A673 (cell line): ENCODE measurements around the gene SLC16A10. TPM values are rescaled to one million over a fixed set of nuclear protein-coding genes. Genes with fewer than 3 reads are reported as not detected.
"Not testable (repeated sequence)": the region's sequence is repeated elsewhere in the genome, so short reads cannot be mapped to it uniquely, and the experiment has no call there.

Experiments
- BruUV-seq: library from RNA; stranded (reverse); fragments of 400-500 nt; replicated peaks from 2 replicates; lab custom pipeline; 2021; lab: Mats Ljungman, UMichigan
- CTCF ChIA-PET: fragments of 300-600 bp; sonication (Branson Sonifier 250); formaldehyde crosslinking; loops from one replicate; lab custom pipeline; 2022; ENCODE audit warnings: antibody characterized with exemption; lab: Charles Lee
- POLR2A ChIA-PET: fragments of 300-600 bp; sonication (Branson Sonifier 250); formaldehyde crosslinking; loops from one replicate; lab custom pipeline; 2022; ENCODE audit warnings: antibody characterized with exemption; ENCODE audit not compliant: low non-redundant PET; lab: Charles Lee
- DNase-seq: peaks from one replicate; pipeline ENCODE4 v3.0.0-alpha.2; 2015; ENCODE audit warnings: low spot score
- H3K27ac ChIP-seq: fragments of 200-600 bp; sonication (generic); 2 replicates; pipeline ENCODE4 v1.5.1; 2016; ENCODE audit warnings: mixed run types, low read depth, mild to moderate bottlenecking, mixed read lengths, antibody characterized with exemption, low read length; ENCODE audit not compliant: poor library complexity, severe bottlenecking
- H3K27me3 ChIP-seq: fragments of 200-600 bp; sonication (generic); replicated peaks from 2 replicates; pipeline ENCODE4 v1.6.1; 2017; ENCODE audit warnings: mixed run types, low read depth, mild to moderate bottlenecking, mixed read lengths, antibody characterized with exemption, low read length; ENCODE audit not compliant: insufficient read depth, poor library complexity
- H3K36me3 ChIP-seq: fragments of 200-600 bp; sonication (generic); 2 replicates; pipeline ENCODE4 v1.6.1; 2016; ENCODE audit warnings: mixed run types, mild to moderate bottlenecking, mixed read lengths, antibody characterized with exemption, low read length; ENCODE audit not compliant: insufficient read depth, poor library complexity, severe bottlenecking
- H3K4me1 ChIP-seq: fragments of 200-600 bp; sonication (generic); 2 replicates; pipeline ENCODE4 v1.6.1; 2017; ENCODE audit warnings: mixed run types, mild to moderate bottlenecking, mixed read lengths, antibody characterized with exemption, low read length; ENCODE audit not compliant: insufficient read depth, poor library complexity, severe bottlenecking
- H3K4me3 ChIP-seq: fragments of 200-600 bp; sonication (generic); 2 replicates; pipeline ENCODE4 v1.5.1; 2016; ENCODE audit warnings: low read depth, mixed run types, mild to moderate bottlenecking, mixed read lengths, low read length; ENCODE audit not compliant: poor library complexity, severe bottlenecking
- H3K9me3 ChIP-seq: fragments of 200-600 bp; sonication (generic); 2 replicates; pipeline ENCODE4 v1.6.1; 2016; ENCODE audit warnings: mixed run types, low read depth, mild to moderate bottlenecking, mixed read lengths, antibody characterized with exemption, low read length; ENCODE audit not compliant: poor library complexity, severe bottlenecking
- CTCF ChIP-seq: fragments of 300-800, 200-600 bp; sonication (generic); conservative IDR thresholded peaks from 2 replicates; pipeline ENCODE4 v1.5.1; 2017; ENCODE audit warnings: low read depth, mild to moderate bottlenecking, antibody characterized with exemption, low read length, moderate library complexity, mixed read lengths
- EZH2 ChIP-seq: fragments of 200-600 bp; sonication (generic); IDR thresholded peaks from 2 replicates; pipeline ENCODE4 v1.6.1; 2017; ENCODE audit warnings: borderline replicate concordance, low read depth, mild to moderate bottlenecking, mixed read lengths, antibody characterized with exemption, low read length; ENCODE audit not compliant: poor library complexity, severe bottlenecking
- intact Hi-C: fragments of 100-400 bp; cut with micrococcal nuclease; formaldehyde crosslinking; loops from one replicate; pipeline ENCODE4 v1.10.0; 2022; ENCODE audit not compliant: unreplicated experiment
- total RNA-seq: library from RNA; stranded (reverse); gene quantifications from 2 replicates; pipeline ENCODE4 v1.2.3, GENCODE V29; 2021

Gene SLC16A10
- total RNA-seq, 1 experiment from 2014 or later, result 7.9 TPM

GRCh38 chr6:111091987-111092386 is 4.7 kb downstream of the SLC16A10 start:
- H3K9me3 ChIP-seq, result no peaks in the 10 kb centered on the region
- peaks cover 18% of the 10 kb centered on the region for H3K27me3 ChIP-seq
- TF ChIP-seq EZH2, result no peak
- TF ChIP-seq CTCF, result no peak
- peaks cover 7% of the 10 kb centered on the region for H3K4me1 ChIP-seq
- POLR2A ChIA-PET, result no interaction called here
- no peak for DNase-seq
- intact Hi-C loops, result no loop called here
- BruUV-seq, result no TSS peak
- H3K4me3 ChIP-seq, result no peak overlapping the region
- CTCF ChIA-PET, result no interaction called here
- no peak overlapping the region for H3K27ac ChIP-seq
- no peaks in the 10 kb centered on the region for H3K36me3 ChIP-seq

GRCh38 chr6:111095488-111095887 is 8.2 kb downstream of the SLC16A10 start:
- H3K27me3 ChIP-seq, intact Hi-C loops, H3K4me1 ChIP-seq, H3K4me3 ChIP-seq, H3K9me3 ChIP-seq, DNase-seq, H3K36me3 ChIP-seq, H3K27ac ChIP-seq, BruUV-seq, POLR2A ChIA-PET, CTCF ChIA-PET: not testable (repeated sequence)

- no peak overlapping the region for H3K4me3 ChIP-seq
- no peaks in the 10 kb centered on the region for H3K27me3 ChIP-seq
- BruUV-seq, result no TSS peak
- no peak for DNase-seq
- H3K4me1 ChIP-seq, result no peaks in the 10 kb centered on the region
- intact Hi-C loops, result no loop called here
- ChIA-PET POLR2A (no interaction called here), CTCF (no interaction called here)
- TF ChIP-seq CTCF (no peak), EZH2 (no peak)
- no peaks in the 10 kb centered on the region for H3K36me3 ChIP-seq
- H3K9me3 ChIP-seq, result no peaks in the 10 kb centered on the region
- H3K27ac ChIP-seq, result no peak overlapping the region
These were observed 8.9 kb downstream of the SLC16A10 start for GRCh38 chr6:111096246-111096645.

GRCh38 chr6:111098597-111098996 is 11.3 kb downstream of the SLC16A10 start:
- DNase-seq, result no peak
- H3K27ac ChIP-seq, result no peak overlapping the region
- H3K9me3 ChIP-seq, result no peaks in the 10 kb centered on the region
- TF ChIP-seq CTCF, result no peak
- no peak for TF ChIP-seq EZH2
- intact Hi-C loops, result no loop called here
- H3K4me3 ChIP-seq, result no peak overlapping the region
- POLR2A ChIA-PET, result no interaction called here
- no peaks in the 10 kb centered on the region for H3K4me1 ChIP-seq
- CTCF ChIA-PET, result no interaction called here
- H3K36me3 ChIP-seq, result no peaks in the 10 kb centered on the region
- BruUV-seq, result no TSS peak
- H3K27me3 ChIP-seq, result no peaks in the 10 kb centered on the region
